ENCODE measurements around the gene ARMC6.
A peak's percentile ranks its signal among the peaks of the same experiment; 100 is the strongest.

Gene ARMC6
- total RNA-seq: 37.8 to 81.9 reads per million in 2 experiments

GRCh38 chr19:19033426-19034203 is at the start of gene ARMC6, which contains the start of gene SUGP2:
TSS of gene ARMC6 (plus strand) at chr19:19033603. CDS start at chr19:19034210, 607 bp downstream.
TSS of gene SUGP2 (minus strand) at chr19:19033517. CDS start at chr19:19031071, 2,446 bp downstream.
- peak; percentile 81 for DNase-seq (ENCODE audit: low read depth)

GRCh38 chr19:18984251-18984650 is 49.2 kb upstream of the ARMC6 start:
- DNase-seq (ENCODE audit: low read depth): no peak

DNA sequence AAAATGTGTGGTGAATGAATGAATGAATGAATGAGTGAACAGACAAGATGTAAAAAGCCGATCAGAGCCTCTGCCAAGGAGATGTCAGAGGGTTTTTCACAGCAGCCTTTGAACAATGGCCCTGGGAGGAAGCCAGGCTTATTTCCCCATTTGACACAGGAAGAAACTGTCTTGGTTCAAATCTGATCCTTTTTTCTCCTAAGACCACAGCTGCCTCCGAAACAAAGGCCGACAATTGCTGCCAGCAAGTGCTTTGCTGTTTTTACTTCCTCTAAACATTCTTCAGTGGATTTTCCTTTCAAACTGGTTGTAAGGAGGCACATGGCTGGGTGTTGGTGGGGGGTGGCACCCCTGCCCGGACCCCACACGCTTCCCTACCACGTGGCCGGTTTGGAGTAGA is 48.1 kb upstream of the ARMC6 start:
- no peak for DNase-seq (ENCODE audit: low read depth)

GRCh38 chr19:18987456-18987855 is 45.9 kb upstream of the ARMC6 start:
- DNase-seq (ENCODE audit: low read depth): no peak

DNA sequence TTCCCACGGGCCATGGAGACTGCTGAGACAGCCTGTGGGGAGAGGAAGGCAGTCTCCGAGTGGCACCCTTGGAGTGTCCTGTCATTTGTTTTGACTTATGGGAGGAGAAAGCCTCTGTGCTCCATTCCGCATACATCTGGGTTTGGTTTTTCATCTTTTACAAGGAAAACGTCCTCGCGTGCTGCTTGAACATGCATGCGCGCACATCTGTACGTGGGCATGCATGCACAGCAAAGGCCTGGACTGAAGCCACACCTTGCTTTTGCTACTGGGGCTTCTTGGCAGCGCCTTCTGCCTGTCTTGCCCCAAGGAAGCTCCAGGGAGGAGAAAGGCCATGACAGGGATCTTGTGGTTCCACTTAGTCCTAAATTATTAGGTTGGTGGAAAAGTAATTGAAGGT is 44.1 kb upstream of the ARMC6 start:
- DNase-seq (ENCODE audit: low read depth): no peak

GRCh38 chr19:18990128-18990708 is 43.2 kb upstream of the ARMC6 start:
- DNase-seq (ENCODE audit: low read depth): no peak

- DNase-seq (ENCODE audit: low read depth): no peak
Observed at GRCh38 chr19:18991006-18991405, 42.4 kb upstream of the ARMC6 start.

- DNase-seq (ENCODE audit: low read depth): no peak
Observed at GRCh38 chr19:18991468-18991867, 41.9 kb upstream of the ARMC6 start.

DNA sequence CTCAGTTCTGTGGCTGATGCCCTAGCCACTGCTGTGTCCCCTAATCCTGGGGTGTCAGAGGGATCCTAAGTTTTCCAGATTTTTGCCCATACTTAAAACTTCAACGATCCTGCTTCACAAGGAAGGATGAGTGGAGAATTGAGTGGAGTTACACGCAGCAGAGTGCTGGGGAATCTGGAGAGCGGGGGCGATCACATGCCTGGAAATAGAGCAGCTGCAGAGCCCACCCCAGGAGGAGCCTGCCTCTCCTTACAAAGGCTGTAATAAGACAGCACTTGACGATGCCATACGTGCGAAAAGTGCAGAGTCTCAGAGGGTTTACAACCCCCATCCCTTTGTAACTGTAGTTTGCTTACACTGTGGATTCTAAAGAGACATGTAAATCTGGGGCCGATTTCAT is 40.7 kb upstream of the ARMC6 start:
- DNase-seq (ENCODE audit: low read depth): no peak

- DNase-seq (ENCODE audit: low read depth): no peak
Observed at GRCh38 chr19:18993115-18993514, 40.3 kb upstream of the ARMC6 start.

GRCh38 chr19:18995804-18996241 is 37.6 kb upstream of the ARMC6 start:
- DNase-seq (ENCODE audit: low read depth): no peak

- DNase-seq (ENCODE audit: low read depth): no peak
Observed at GRCh38 chr19:18996351-18996750, 37.1 kb upstream of the ARMC6 start.

DNA sequence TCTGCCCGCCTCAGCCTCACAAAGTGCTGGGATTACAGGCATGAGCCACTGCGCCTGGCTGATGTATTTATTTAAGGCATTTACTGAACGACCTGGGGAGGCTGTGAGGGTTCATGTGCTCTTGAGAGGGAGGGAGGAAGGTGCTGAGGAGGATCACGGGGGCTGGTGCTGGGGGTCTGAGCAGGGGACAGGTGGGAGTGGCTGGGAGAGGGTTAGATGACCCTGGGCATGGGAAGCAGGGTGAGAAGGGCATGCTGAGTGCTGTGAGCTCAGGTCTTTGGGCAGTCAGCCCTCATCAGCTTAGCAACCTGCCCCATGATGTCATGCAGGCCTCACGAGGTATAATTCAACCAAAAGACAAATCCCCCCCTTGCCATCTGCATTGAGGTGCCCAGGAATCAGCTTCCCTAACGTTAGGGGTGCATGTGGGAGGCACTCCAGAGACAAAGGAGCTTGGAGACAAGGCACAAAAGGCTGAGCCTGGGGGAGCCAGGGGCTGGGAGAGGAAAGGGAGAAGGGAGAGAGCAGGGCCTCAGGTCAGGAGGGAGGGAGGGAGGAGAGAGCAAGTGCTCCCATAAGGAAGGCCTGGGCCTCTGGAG is 36.5 kb upstream of the ARMC6 start:
- no peak for DNase-seq (ENCODE audit: low read depth)

GRCh38 chr19:18998276-18998675 is 35.1 kb upstream of the ARMC6 start:
- no peak for DNase-seq (ENCODE audit: low read depth)

DNA sequence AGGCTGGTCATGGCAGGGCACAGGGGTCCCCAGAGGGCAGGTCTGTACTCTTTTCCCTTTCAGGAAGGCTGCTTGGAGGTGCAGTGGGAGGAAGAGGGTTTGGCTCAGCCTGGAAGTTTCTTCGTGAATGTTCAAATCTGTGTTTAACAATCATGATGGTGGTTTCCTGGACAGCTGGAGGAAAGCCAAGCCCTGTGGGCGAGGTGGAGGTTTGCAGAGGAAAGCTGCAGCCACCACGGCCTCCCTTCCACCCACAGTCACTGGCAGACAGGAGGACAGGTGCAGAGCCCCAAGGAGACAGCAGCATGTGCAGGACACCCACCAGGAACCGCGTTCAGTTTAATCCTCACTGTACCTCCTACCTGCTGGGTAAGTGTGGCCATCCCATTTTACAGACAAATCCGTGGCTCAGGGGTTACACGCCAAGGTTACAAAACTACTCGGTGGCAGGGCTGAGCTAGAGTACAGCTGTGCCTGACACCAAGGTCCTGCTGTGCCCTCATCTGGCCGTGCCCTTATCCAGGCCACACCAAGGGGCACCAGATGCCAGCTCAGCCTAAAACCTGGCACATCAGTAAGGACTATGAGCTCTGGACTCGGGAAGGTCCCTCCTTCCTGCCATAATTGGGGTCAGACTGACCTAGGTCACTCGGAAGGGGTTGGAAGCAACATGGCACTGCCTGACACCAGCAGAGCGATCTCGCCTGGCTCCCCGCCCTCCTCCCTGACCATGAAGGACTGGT is 34.2 kb upstream of the ARMC6 start:
- no peak for DNase-seq (ENCODE audit: low read depth)

- no peak for DNase-seq (ENCODE audit: low read depth)
Observed at GRCh38 chr19:18999896-19000620, 33.3 kb upstream of the ARMC6 start.

GRCh38 chr19:19004144-19004543 is 29.3 kb upstream of the ARMC6 start:
- no peak for DNase-seq (ENCODE audit: low read depth)

GRCh38 chr19:19006213-19006612 is 27.2 kb upstream of the ARMC6 start:
- DNase-seq (ENCODE audit: low read depth): no peak

GRCh38 chr19:19009951-19010350 is 23.5 kb upstream of the ARMC6 start:
- DNase-seq (ENCODE audit: low read depth): no peak

GRCh38 chr19:19010551-19010950 is 22.9 kb upstream of the ARMC6 start:
- no peak for DNase-seq (ENCODE audit: low read depth)

- no peak for DNase-seq (ENCODE audit: low read depth)
Observed at GRCh38 chr19:19021115-19021514, 12.3 kb upstream of the ARMC6 start.

All from T follicular helper cell (primary cell).